HL-60/S4 treated with phorbol 12-myristate 13-acetate at 8.2 ng/mL for 4 days and 3 days (cell line): ENCODE data around the gene ABCC11.

Source experiments
- in situ Hi-C: fragments of 300-500 bp; cut with MboI; formaldehyde crosslinking; loops from 2 replicates; pipeline ENCODE4 v1.15.0; 2022; ENCODE audit warnings: low sequenced_read_pairs

Gene ABCC11

GRCh38 chr16:48247311-48247710 is at the start of gene ABCC11:
ABCC11 (minus strand) TSS chr16:48247539; CDS start chr16:48231921, 15,618 bp downstream.
- in situ Hi-C loops, result loop anchor here (25.0 kb wide), 1 partner anchor 390 kb away; no protein-coding TSS in a partner anchor

- in situ Hi-C loops, result no loop called here
Measured at GRCh38 chr16:48295488-48296281, 48.3 kb upstream of the ABCC11 start.

- in situ Hi-C loops, result no loop called here
Measured at GRCh38 chr16:48294724-48295123, 47.4 kb upstream of the ABCC11 start.

DNA sequence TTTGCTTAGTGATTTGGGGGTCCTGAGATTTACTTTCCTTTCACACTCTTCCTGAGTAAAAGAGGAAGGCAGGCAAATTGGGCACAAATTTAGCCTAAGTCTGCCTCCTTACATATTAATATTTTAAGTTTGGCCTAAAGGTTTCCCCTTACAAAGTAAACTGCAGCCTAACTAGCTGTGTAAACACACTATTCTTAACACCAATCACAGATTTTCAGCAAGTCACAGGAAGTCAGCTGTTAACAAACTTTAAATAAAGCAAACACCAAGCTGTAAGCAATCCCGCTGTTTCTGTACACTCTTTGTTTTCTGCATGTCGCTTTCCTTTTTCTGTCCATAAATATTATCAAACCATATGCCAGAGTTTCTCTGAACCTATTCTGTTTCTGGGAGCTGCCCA is 45.1 kb upstream of the ABCC11 start:
- in situ Hi-C loops, result no loop called here

DNA sequence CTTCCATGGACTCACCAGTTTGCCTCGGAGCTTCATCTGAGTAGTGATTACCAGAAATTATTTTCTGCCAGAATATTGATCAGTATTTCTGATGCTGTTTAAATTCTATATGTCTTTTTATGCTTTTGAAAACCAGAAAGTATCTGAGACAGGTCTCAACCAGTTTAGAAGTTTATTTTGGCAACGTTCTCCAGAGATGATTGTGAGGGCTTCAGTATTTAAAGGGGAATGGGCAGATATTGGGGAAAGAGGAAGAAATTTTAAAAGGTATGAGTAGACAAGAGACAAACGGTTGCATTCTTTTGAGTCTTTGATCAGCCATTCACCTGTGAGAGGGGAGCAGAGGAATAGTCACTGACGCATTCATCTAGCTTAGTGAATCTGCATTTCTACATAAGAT is 44.4 kb upstream of the ABCC11 start:
- in situ Hi-C loops, result no loop called here

DNA sequence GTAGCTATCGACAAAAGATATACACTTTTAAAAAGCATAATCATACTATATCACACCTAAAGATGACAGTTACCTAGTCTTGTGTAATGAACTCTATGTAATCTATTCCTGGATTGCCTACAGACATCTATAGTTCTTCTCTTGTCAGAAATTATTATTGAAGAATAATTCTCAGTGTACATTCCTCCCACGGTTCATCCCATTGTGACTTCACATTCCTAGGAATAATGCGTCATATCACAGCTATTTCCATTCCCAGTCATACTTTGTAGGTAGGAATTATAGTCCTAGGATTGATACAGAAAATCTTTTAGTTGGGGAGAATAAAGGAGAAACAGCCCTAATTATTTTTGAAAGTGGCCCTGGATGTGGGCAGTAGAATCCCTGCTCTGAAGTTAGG is 44.0 kb upstream of the ABCC11 start:
- in situ Hi-C loops, result no loop called here

DNA sequence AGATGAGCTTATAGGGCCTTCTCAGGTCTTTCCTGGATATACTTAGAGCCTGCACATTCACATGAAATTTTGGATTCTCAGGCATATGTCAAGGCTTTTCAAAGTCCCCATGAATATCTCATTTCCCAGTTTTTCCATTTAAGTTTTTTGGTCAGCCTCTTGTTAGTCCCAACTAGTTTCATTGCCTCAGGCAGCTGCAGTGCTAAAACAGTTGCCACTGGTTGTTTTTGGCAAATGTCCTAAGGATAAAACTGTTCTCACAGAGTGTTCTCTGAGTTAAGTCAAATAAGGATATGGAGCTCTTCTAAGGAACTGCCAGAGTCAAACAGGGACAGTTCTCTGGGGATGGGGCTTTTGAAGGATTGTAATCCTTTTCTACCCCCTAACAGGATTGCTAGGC is 39.9 kb upstream of the ABCC11 start:
- in situ Hi-C loops, result no loop called here

DNA sequence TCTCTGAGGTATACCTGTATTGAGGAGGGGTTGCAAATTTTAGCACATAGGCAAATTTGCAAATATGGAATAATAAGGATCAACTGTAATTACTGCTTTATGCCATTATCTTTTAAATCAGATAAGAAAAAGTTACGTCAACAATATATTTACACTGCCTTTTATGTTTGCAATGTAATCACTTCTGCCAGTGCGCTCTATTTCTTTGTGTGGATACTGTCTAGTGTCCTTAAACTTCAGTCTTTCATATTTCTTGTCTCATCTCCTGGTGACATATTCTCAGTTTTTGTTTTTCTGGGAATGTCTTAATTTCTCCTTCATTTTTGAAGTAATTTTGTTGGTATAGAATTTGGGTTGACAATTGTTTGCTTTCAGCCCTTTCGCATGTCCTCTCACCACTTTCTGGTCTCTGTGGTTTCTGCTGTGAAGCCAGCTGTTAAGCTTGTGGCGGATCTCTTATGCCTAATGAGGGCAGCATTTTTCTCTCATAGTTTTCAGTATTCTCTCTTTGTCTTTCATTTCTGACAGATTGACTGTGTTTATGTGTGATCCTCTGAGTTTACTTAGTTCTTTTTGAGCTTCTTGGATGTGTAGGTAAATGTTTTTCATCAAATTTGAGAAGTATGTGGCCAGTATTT is 37.6 kb upstream of the ABCC11 start:
- in situ Hi-C loops, result no loop called here

DNA sequence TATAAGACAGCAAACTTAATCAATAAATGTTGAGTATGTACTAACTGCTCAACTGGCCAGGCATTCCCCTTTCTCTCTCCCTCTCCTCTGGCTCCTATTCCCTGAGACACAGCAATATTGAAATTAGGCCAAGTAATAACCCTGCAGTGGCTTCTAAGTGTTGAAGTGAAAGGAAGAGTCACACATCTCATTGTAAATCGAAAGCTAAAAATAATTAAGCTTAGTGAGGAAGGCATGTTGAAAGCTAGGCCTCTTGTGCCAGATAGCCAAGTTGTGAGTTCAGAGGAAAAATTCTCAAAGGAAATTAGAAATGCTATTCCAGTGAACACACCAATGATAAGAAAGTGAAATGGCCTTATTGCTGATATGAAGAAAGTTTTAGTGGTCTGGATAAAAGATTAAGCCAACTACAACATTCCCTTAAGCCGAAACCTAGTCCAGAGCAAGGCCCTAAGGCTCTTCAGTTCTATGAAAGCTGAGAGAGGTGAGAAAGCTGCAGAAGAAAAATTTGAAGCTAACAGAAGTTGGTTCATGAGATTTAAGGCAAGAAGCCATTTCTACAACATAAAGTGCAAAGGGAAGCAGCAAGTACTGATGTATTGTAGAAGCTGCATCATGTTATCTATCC is 35.4 kb upstream of the ABCC11 start:
- in situ Hi-C loops, result no loop called here

DNA sequence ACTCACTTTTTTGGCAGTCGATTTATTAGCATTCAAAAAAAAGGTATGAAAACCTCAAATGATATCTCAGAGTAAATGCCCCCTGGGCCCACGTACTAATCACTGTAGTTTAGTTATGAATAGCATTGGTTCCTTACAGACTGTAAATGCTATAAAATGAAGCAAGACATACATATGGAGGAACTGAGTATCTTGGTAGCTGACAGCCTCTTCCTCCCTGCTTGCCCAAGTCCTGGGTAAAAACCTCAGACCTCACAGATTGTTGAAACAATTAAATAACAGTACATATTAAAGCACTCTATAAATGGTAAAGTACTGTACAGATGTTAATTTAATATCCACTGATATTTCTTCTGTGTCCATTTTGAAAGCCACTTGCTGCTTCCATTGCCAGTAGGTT is 33.2 kb upstream of the ABCC11 start:
- in situ Hi-C loops, result no loop called here

- in situ Hi-C loops, result no loop called here
Measured at GRCh38 chr16:48279199-48279598, 31.9 kb upstream of the ABCC11 start.

GRCh38 chr16:48277158-48277557 is 29.8 kb upstream of the ABCC11 start:
- in situ Hi-C loops, result no loop called here

DNA sequence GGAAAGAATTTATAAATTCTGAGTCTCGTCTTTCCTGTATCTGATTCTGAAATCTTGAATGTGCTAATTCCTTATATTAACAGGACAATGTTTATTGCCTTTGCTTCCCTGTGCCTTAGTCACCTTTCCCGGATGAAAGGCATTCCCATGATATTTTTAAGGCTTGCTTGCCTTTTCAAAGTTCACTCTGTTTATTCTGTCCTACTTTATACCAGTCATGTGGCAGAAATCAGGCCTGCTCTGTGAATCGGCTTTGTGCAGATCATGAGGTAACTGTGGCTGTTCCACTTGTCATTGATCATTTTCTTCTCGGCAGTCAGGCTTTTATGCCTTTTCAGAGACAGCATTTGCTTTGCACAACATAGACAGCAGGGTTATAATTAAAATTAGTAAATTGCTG is 28.8 kb upstream of the ABCC11 start:
- in situ Hi-C loops, result no loop called here

GRCh38 chr16:48274476-48274875 is 27.1 kb upstream of the ABCC11 start:
- in situ Hi-C loops, result no loop called here

- in situ Hi-C loops, result no loop called here
Measured at GRCh38 chr16:48272837-48273421, 25.6 kb upstream of the ABCC11 start.

- in situ Hi-C loops, result no loop called here
Measured at GRCh38 chr16:48271728-48272127, 24.4 kb upstream of the ABCC11 start.

GRCh38 chr16:48269011-48269410 is 21.7 kb upstream of the ABCC11 start:
- in situ Hi-C loops, result no loop called here

- in situ Hi-C loops, result no loop called here
Measured at GRCh38 chr16:48262631-48263030, 15.3 kb upstream of the ABCC11 start.

- in situ Hi-C loops, result no loop called here
Measured at GRCh38 chr16:48261569-48261968, 14.2 kb upstream of the ABCC11 start.

- in situ Hi-C loops, result no loop called here
Measured at GRCh38 chr16:48256579-48257177, 9.3 kb upstream of the ABCC11 start.

GRCh38 chr16:48252013-48252412 is 4.7 kb upstream of the ABCC11 start:
- in situ Hi-C loops, result no loop called here
